CD4-positive, alpha-beta T cell (primary cell): ENCODE measurements around the gene PANK3. TPM values are rescaled to one million over a fixed set of nuclear protein-coding genes. Genes with fewer than 3 reads are reported as not detected.
A peak's percentile ranks its signal among the peaks of the same experiment; 100 is the strongest.

Source experiments
- ATAC-seq: fragments of 200-7000 bp; cut with Tn5 transposase; one replicate; pipeline ENCODE4 v1.10.0; 2022; ENCODE audit warnings: mild to moderate bottlenecking; ENCODE audit not compliant: poor library complexity
- CTCF ChIA-PET: fragments of 350-600 bp; sonication (Branson Sonifier 250); formaldehyde crosslinking; loops from one replicate; lab custom pipeline; 2021; ENCODE audit warnings: antibody characterized with exemption, inconsistent platforms; lab: Charles Lee
- POLR2A ChIA-PET: fragments of 350-600 bp; sonication (Branson Sonifier 250); formaldehyde crosslinking; loops from one replicate; lab custom pipeline; 2021; ENCODE audit warnings: antibody characterized with exemption, inconsistent platforms; lab: Charles Lee
- DNase-seq, 14 experiments: peaks; one replicate each; pipeline ENCODE4 v3.0.0-alpha.2; 2013 to 2020; ENCODE audit warnings: mixed read lengths in 2 of 14
- H3K27ac ChIP-seq, 2 donors: one replicate each; pipeline versions ENCODE4 v1.5.1 to v1.7.0; 2013; ENCODE audit warnings: low read length in 2 of 2, low read depth in 1 of 2, mild to moderate bottlenecking in 1 of 2
- H3K27me3 ChIP-seq, 2 experiments: 1 replicate in 1 of 2; 2 replicates in 1 of 2; pipeline versions ENCODE4 v1.6.1 to v1.7.0; 2013; ENCODE audit warnings: low read length in 2 of 2, control low read depth in 1 of 2, mild to moderate bottlenecking in 1 of 2, moderate library complexity in 1 of 2; ENCODE audit not compliant: insufficient read depth in 2 of 2, control insufficient read depth in 1 of 2
- H3K36me3 ChIP-seq: one replicate; pipeline ENCODE4 v1.6.1; 2013; ENCODE audit warnings: low read length, control low read depth; ENCODE audit not compliant: insufficient read depth
- H3K4me1 ChIP-seq: one replicate; pipeline ENCODE4 v1.6.1; 2013; ENCODE audit warnings: low read length, control low read depth; ENCODE audit not compliant: insufficient read depth
- H3K4me3 ChIP-seq: one replicate; pipeline ENCODE4 v1.5.1; 2013; ENCODE audit warnings: mild to moderate bottlenecking, low read length, moderate library complexity
- H3K9me3 ChIP-seq, 2 experiments: 1 replicate in 1 of 2; 2 replicates in 1 of 2; pipeline versions ENCODE4 v1.6.1 to v1.7.0; 2013; ENCODE audit warnings: low read length in 2 of 2, mild to moderate bottlenecking in 2 of 2, control low read depth in 1 of 2, moderate library complexity in 1 of 2; ENCODE audit not compliant: control insufficient read depth in 1 of 2, insufficient read depth in 1 of 2
- H3K27ac Mint-ChIP-seq: one replicate; pipeline ENCODE4 v1.8.0; 2020; ENCODE audit warnings: mixed read lengths
- H3K27me3 Mint-ChIP-seq: one replicate; pipeline ENCODE4 v1.8.0; 2021; ENCODE audit warnings: mixed read lengths
- H3K36me3 Mint-ChIP-seq: one replicate; pipeline ENCODE4 v1.8.0; 2021; ENCODE audit warnings: low read depth, mixed read lengths
- H3K4me1 Mint-ChIP-seq: one replicate; pipeline ENCODE4 v1.8.0; 2021; ENCODE audit warnings: low read depth, mixed read lengths
- H3K4me3 Mint-ChIP-seq: one replicate; pipeline ENCODE4 v1.8.0; 2020; ENCODE audit warnings: mild to moderate bottlenecking, mixed read lengths
- H3K9me3 Mint-ChIP-seq: one replicate; pipeline ENCODE4 v1.8.0; 2020; ENCODE audit warnings: mixed read lengths
- intact Hi-C, 2 experiments: fragments of 100-400 bp; cut with DNase I in 1 of 2; cut with micrococcal nuclease in 1 of 2; formaldehyde crosslinking; loops; one replicate each; pipeline versions ENCODE4 v1.15.1 to v1.9.0; 2023 to 2025; cut with DNase I, micrococcal nuclease
- total RNA-seq, 174 experiments: library from RNA in 2 of 174; stranded (reverse) in 2 of 174; gene quantifications; one replicate each; pipeline ENCODE4 v1.2.3 and lab custom pipeline; 2021 to 2026
- TF ChIP-seq, protein P1 (sequence below): fragments of 200-600 bp; IDR thresholded peaks from one replicate; pipeline ENCODE4 v1.8.0; 2022; ENCODE audit warnings: antibody characterized with exemption, mild to moderate bottlenecking

Gene PANK3
- total RNA-seq, 2 experiments from 2014 or later = 34.2 to 34.7 TPM

DNA sequence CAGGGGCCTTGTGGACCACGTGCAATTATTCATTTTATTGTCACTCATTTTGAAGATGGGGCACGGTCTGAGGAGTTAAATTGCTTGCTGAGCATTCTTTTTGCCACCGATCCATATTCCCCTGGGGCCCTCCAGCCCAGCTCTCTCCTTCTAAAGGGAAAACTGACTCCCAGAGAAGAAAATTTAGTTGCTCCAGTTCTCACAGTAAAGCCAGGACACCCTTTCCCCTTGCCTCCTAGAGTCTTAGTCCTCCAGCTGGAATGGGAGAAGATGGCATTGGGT, 1.0 kb upstream of the PANK3 start:
- DNase-seq (no peak), ATAC-seq (no peak)
- Mint-ChIP-seq H3K36me3 (peaks cover 20% of the 10 kb centered on the region), H3K9me3 (no peaks in the 10 kb centered on the region), H3K4me1 (peaks cover 41% of the 10 kb centered on the region), H3K4me3 (peak overlapping the region; percentile 92), H3K27me3 (peaks cover 5% of the 10 kb centered on the region), H3K27ac (peak overlapping the region; percentile 89)
- Histone ChIP-seq H3K9me3 (no peaks in the 10 kb centered on the region), H3K36me3 (no peaks in the 10 kb centered on the region), H3K4me3 (peak overlapping the region; percentile 92), H3K27ac (peak overlapping the region; percentile 77 to 86), H3K4me1 (peaks cover 28% of the 10 kb centered on the region), H3K27me3 (peaks cover 0 to 2% of the 10 kb centered on the region in 2 experiments)
- TF ChIP-seq, protein P1, sequence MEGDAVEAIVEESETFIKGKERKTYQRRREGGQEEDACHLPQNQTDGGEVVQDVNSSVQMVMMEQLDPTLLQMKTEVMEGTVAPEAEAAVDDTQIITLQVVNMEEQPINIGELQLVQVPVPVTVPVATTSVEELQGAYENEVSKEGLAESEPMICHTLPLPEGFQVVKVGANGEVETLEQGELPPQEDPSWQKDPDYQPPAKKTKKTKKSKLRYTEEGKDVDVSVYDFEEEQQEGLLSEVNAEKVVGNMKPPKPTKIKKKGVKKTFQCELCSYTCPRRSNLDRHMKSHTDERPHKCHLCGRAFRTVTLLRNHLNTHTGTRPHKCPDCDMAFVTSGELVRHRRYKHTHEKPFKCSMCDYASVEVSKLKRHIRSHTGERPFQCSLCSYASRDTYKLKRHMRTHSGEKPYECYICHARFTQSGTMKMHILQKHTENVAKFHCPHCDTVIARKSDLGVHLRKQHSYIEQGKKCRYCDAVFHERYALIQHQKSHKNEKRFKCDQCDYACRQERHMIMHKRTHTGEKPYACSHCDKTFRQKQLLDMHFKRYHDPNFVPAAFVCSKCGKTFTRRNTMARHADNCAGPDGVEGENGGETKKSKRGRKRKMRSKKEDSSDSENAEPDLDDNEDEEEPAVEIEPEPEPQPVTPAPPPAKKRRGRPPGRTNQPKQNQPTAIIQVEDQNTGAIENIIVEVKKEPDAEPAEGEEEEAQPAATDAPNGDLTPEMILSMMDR = no peak
- intact Hi-C loops = loop anchor here in 1 of 2 experiments (5.0 kb wide), 2 partner anchors 1002 to 1057 kb away; partner anchors contain the start of genes DOCK2 and SPDL1
- ChIA-PET CTCF (interaction anchor here (1.2 kb wide), 1 partner anchor 94 kb away, joined by 5 read pairs; the partner anchor contains the start of gene RARS1), POLR2A (interaction anchor here (0.8 to 2.6 kb wide), 6 partner anchors 12 to 1058 kb away, joined by 4 to 13 read pairs (median 6); partner anchors contain the start of gene SPDL1)

DNA sequence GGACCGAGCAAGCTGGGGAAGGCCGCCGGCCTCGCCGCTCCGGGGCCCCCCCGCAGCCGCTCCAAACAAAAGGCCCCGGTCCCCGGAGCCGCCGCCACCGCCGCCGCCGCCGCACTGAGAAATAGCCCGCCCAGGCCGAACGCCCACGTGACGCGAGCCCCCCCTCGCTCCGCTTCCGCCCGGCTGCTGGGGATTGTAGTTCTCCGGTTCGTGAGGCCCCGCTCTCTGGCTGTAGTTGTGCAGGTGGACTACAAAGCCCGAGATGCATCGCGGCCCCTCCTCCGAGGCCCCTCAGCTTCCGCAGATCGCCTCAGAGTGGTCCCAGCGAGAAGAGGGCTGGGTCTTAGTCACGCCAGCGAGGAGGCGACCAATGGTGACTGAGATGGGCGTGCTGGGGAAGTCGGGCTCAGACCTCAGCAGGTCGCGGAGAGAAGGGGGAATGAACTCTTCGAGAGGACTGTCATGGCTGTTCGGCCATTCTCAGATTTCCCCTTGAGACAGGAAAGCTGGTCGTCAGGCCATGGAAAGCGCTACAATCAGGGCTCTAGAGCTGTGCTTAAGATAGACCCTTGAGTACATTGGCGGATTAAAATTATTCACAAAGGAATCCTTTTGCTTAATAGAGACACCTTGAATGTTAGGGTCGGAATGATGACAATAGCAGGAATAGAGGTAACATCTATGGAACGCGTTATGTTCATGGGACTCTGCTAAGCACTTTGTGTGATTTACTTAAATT, 489 bp upstream of the PANK3 start:
- Mint-ChIP-seq H3K27me3 (peaks cover 5% of the 10 kb centered on the region), H3K4me3 (peak overlapping the region; percentile 92), H3K9me3 (no peaks in the 10 kb centered on the region), H3K4me1 (peaks cover 44% of the 10 kb centered on the region), H3K36me3 (peaks cover 24% of the 10 kb centered on the region), H3K27ac (peak overlapping the region; percentile 89)
- ChIA-PET CTCF (interaction anchor here (1.2 kb wide), 1 partner anchor 94 kb away, joined by 5 read pairs; the partner anchor contains the start of gene RARS1), POLR2A (interaction anchor here (0.5 to 2.6 kb wide), 8 partner anchors 8 to 1058 kb away, joined by 3 to 13 read pairs (median 6); partner anchors contain the start of gene SPDL1)
- Histone ChIP-seq H3K27ac (peak overlapping the region; percentile 77 to 86), H3K4me1 (peaks cover 28% of the 10 kb centered on the region), H3K27me3 (no peaks in the 10 kb centered on the region), H3K4me3 (peak overlapping the region; percentile 92), H3K9me3 (no peaks in the 10 kb centered on the region), H3K36me3 (no peaks in the 10 kb centered on the region)
- intact Hi-C loops = loop anchor here (1.0 to 10.0 kb wide), 5 partner anchors 93 to 1058 kb away; partner anchors contain the start of genes RARS1 (in 2 of the 2), SPDL1 (in 2 of the 2) and DOCK2 (in 1 of the 2)
- peak; percentile 96 for ATAC-seq
- DNase-seq = peak; percentile 90 to 99 (median 95)
- TF ChIP-seq, protein P1 = no peak

DNA sequence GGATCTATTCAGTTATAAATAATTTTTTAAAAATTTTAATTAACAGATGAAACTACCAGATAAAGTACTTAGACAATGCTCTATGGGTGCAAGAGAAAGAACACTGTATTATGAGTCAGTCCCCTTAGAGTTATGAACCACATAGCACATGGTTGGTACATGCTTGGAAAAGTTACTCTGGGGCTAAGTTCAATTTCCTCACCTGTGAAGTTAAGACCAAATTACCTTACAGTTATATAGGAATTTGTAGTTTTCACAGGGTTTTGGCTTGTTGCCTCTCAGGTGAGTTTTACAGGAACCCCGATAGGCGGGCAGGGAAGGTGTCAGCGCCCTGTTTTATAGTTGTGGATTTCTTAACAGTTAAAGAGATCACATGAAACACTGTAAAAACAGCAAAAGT, 1.2 kb downstream of the PANK3 start:
- no peak for ATAC-seq
- ChIA-PET CTCF (no interaction called here), POLR2A (interaction anchor here (2.0 kb wide), 1 partner anchor 1005 kb away, joined by 7 read pairs; the partner anchor contains the start of gene SPDL1)
- Mint-ChIP-seq H3K27ac (peak overlapping the region; percentile 89), H3K27me3 (no peaks in the 10 kb centered on the region), H3K4me3 (peak overlapping the region; percentile 97), H3K36me3 (peaks cover 26% of the 10 kb centered on the region), H3K9me3 (no peaks in the 10 kb centered on the region), H3K4me1 (peaks cover 44% of the 10 kb centered on the region)
- Histone ChIP-seq H3K27ac (no peak overlapping the region), H3K36me3 (no peaks in the 10 kb centered on the region), H3K9me3 (no peaks in the 10 kb centered on the region), H3K27me3 (no peaks in the 10 kb centered on the region), H3K4me3 (peak overlapping the region; percentile 92), H3K4me1 (peaks cover 28% of the 10 kb centered on the region)
- DNase-seq = no peak
- TF ChIP-seq, protein P1 = no peak
- intact Hi-C loops = loop anchor here in 1 of 2 experiments (10.0 kb wide), 2 partner anchors 93 to 1007 kb away; partner anchors contain the start of genes RARS1 and SPDL1
